HepG2 (cell line): ENCODE results near the gene MBLAC1. TPM values are rescaled to one million over a fixed set of nuclear protein-coding genes. Genes with fewer than 3 reads are reported as not detected.

Experiments used
- ARID4A ChIP-seq: sonication (generic); formaldehyde crosslinking; IDR thresholded peaks from 2 replicates; pipeline ENCODE4 v1.5.0; 2020; ENCODE audit warnings: mild to moderate bottlenecking, missing genetic modification reagents, borderline replicate concordance
- GABPA ChIP-seq, 2 experiments: IDR thresholded peaks; 2 replicates each; pipeline ENCODE4 v1.6.1; 2011 to 2016; ENCODE audit warnings: low read depth in 2 of 2, low read length in 1 of 2, missing biosample characterization in 1 of 2, missing genetic modification characterization in 1 of 2
- KAT2B ChIP-seq: fragments of 150-350 bp; IDR thresholded peaks from 2 replicates; pipeline ENCODE4 v1.6.1; 2014; ENCODE audit warnings: low read depth, low read length, borderline replicate concordance
- KAT8 ChIP-seq: IDR thresholded peaks from 2 replicates; pipeline ENCODE4 v1.6.1; 2016; ENCODE audit warnings: missing genetic modification reagents, missing compliant biosample characterization
- SALL1 ChIP-seq: sonication (generic); formaldehyde crosslinking; IDR thresholded peaks from 2 replicates; pipeline ENCODE4 v1.8.0; 2022; ENCODE audit warnings: mild to moderate bottlenecking, missing genetic modification reagents
- ZBTB10 ChIP-seq: sonication (generic); formaldehyde crosslinking; IDR thresholded peaks from 2 replicates; pipeline ENCODE4 v1.4.0; 2020; ENCODE audit warnings: missing genetic modification reagents, borderline replicate concordance
- ZBTB20 ChIP-seq: sonication (generic); formaldehyde crosslinking; IDR thresholded peaks from 2 replicates; pipeline ENCODE4 v1.8.1; 2023; ENCODE audit warnings: missing genetic modification reagents, low read depth, mild to moderate bottlenecking, borderline replicate concordance
- ZBTB39 ChIP-seq: sonication (generic); formaldehyde crosslinking; IDR thresholded peaks from 2 replicates; pipeline ENCODE4 v1.5.0; 2020; ENCODE audit warnings: missing genetic modification reagents
- ZKSCAN1 ChIP-seq: fragments of 150-350 bp; IDR thresholded peaks from 2 replicates; pipeline ENCODE4 v1.6.1; 2014; ENCODE audit warnings: low read length
- ZMAT5 ChIP-seq: sonication (generic); formaldehyde crosslinking; IDR thresholded peaks from 2 replicates; pipeline ENCODE4 v1.5.0; 2020; ENCODE audit warnings: mild to moderate bottlenecking, low read depth, missing genetic modification reagents, borderline replicate concordance
- ZNF234 ChIP-seq: sonication (generic); formaldehyde crosslinking; conservative IDR thresholded peaks from 2 replicates; pipeline ENCODE4 v1.5.1; 2020; ENCODE audit warnings: mild to moderate bottlenecking, missing genetic modification reagents
- ZNF251 ChIP-seq: sonication (generic); formaldehyde crosslinking; IDR thresholded peaks from 2 replicates; pipeline ENCODE4 v1.9.0; 2021; ENCODE audit warnings: mild to moderate bottlenecking, missing genetic modification reagents
- ZNF275 ChIP-seq: sonication (generic); formaldehyde crosslinking; IDR thresholded peaks from 2 replicates; pipeline ENCODE4 v1.8.0; 2022; ENCODE audit warnings: missing genetic modification reagents, mild to moderate bottlenecking, inconsistent platforms, borderline replicate concordance
- ZNF383 ChIP-seq: sonication (generic); formaldehyde crosslinking; IDR thresholded peaks from 2 replicates; pipeline ENCODE4 v1.4.0; 2020; ENCODE audit warnings: missing genetic modification reagents, mild to moderate bottlenecking, borderline replicate concordance
- ZNF580 ChIP-seq: IDR thresholded peaks from 2 replicates; pipeline ENCODE4 v1.6.1; 2016; ENCODE audit warnings: low read depth, borderline replicate concordance
- polyA plus RNA-seq, 8 experiments: library from polyadenylated mRNA; depleted of rRNA in 3 of 8; stranded (reverse) in 7 of 8; unstranded in 1 of 8; fragments of >200 nt; fragmentation: Illumina TruSeq in 4 of 8; extraction: Trizol in 4 of 8; gene quantifications; 2 replicates each; pipeline versions ENCODE4 v1.2.1 to v1.2.3, GENCODE V29; 2011 to 2016; ENCODE audit warnings: low read depth in 4 of 8, missing spikeins in 1 of 8, mixed read lengths in 1 of 8; ENCODE audit not compliant: insufficient read depth in 1 of 8
- total RNA-seq, 5 experiments: library from RNA; depleted of rRNA; stranded (reverse); fragments of >200 nt; fragmentation: Illumina TruSeq; extraction: Trizol; gene quantifications; 2 replicates each; pipeline ENCODE4 v1.2.3, GENCODE V29; 2016; ENCODE audit warnings: low read depth in 1 of 5

The MBLAC1 gene
- total and polyA plus RNA-seq, 2 of the 13 experiments (the other 11 are each of a cell fraction or from before 2014, with no cell fraction given): 0.79 to 2.1 TPM

GRCh38 chr7:100100420-100101015 is 26.2 kb upstream of the MBLAC1 start (continued):
- no peak for TF ChIP-seq ZNF275 (CRISPR knock-in tag)
- TF ChIP-seq ZNF251 (CRISPR knock-in tag): no peak
- no peak for TF ChIP-seq ZMAT5
- TF ChIP-seq KAT8: peak; percentile 96
- TF ChIP-seq KAT2B: no peak
- no peak for TF ChIP-seq ZBTB10
- TF ChIP-seq ARID4A (CRISPR knock-in tag): peak; percentile 96
- TF ChIP-seq SALL1: peak; percentile 86
- peak; percentile 99 for TF ChIP-seq GABPA (IDR thresholded peaks at IDR 0.05; ENCODE audit: low read depth, low read length)
- peak; percentile 89 for TF ChIP-seq GABPA (CRISPR knock-in tag; IDR thresholded peaks at IDR 0.05; ENCODE audit: low read depth)
- no peak for TF ChIP-seq ZBTB39 (CRISPR knock-in tag)
- TF ChIP-seq ZNF383 (CRISPR knock-in tag): 0 out of 2 replicates have a peak, but pooled peaks have one; percentile 56
- TF ChIP-seq ZKSCAN1: no peak
- TF ChIP-seq ZBTB20 (CRISPR knock-in tag): peak; percentile 51; the same call in 1 of the 2 replicates
- TF ChIP-seq ZNF580: 0 out of 2 replicates have a peak, but pooled peaks have one; percentile 59
- no peak for TF ChIP-seq ZNF234 (CRISPR knock-in tag)
